ENCODE measurements around the gene RHAG.

RHAG gene

DNA sequence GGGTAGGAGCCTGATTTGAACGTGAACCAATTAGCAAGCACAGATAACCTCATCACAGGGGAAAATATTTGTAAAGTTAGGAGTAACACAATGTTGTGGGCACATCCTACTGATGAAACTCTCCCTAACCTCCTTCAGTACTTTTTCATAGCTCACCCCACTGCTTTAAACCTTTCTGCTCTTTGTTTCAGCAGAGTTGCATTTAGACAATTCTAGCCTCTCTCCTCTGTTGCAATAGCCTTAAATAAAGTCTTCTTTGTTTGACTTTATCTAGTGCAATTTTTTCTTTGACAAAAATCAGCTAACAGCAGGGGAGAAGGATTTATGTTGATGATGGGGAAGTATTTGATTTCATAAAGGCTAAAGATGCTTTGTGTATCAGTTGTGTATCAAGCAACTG lies 72.1 kb downstream of the RHAG start:
- DNase-seq (ENCODE audit: insufficient read length, low spot score) (no peak), FAIRE-seq (no peak)
- no peak for TF ChIP-seq POLR2A (IDR thresholded peaks at IDR 0.05; ENCODE audit: low read depth, low read length)

DNA sequence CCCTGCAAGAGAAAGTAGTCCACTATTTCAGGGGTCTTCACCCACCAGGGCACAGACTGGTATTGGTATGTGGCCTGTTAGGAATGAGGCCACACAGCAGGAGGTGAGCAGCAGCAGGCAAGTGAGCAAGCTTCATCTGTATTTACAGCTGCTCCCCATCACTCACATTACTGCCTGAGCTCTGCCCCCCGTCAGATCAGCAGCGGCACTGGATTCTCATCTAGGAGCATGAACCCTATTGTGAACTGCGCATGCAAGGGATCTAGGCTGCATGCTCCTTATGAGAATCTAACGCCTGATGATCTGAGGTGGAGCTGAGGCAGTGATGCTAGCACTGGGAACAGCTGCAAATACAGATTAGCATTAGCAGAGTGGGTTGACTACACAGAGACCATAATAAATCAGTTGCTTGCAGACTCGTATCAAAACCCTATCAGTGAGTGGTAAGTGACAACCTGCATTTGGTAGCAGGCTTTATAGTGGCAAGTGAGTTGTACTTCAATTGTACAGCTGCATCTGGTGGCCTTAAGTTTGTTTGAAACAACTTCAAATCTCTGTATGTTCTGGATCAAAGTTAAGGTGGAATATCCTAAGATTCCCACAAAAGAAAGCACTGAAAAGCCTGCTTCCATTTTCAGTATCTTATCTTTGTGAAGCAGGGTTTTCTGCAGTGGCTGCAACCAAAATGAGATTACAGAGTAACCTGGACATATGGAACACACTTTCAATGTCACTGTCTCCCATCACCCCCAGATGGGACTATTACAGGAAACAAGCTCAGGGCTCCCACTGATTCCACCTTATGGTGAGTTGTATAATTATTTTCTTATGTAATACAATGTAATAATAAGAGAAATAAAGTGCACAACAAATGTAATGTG lies 73.4 kb downstream of the RHAG start:
- FAIRE-seq, result no peak
- no peak for TF ChIP-seq POLR2A (IDR thresholded peaks at IDR 0.05; ENCODE audit: low read depth, low read length)
- DNase-seq (ENCODE audit: insufficient read length, low spot score), result no peak

DNA sequence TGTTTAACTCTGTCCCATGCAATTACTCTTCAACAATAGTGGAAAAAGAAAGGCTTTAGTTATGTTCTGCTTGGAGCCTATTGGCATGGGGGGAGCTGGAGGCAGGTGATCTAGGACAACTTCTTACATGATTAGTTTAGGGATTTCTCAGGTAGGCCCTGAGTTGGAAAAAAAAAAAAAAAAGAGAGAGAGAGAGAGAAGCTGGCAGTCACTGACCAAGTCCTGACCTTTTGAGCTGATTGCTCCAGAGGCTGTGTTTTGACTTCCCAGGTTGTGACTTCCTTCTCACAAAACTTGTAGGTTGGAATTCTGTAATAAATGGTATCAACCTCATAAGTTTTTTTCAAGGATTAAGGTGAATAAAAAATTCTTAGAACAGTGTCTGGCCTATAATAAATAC lies 78.4 kb downstream of the RHAG start:
- DNase-seq (ENCODE audit: insufficient read length, low spot score) (no peak), FAIRE-seq (no peak)
- TF ChIP-seq POLR2A (IDR thresholded peaks at IDR 0.05; ENCODE audit: low read depth, low read length), result no peak

DNA sequence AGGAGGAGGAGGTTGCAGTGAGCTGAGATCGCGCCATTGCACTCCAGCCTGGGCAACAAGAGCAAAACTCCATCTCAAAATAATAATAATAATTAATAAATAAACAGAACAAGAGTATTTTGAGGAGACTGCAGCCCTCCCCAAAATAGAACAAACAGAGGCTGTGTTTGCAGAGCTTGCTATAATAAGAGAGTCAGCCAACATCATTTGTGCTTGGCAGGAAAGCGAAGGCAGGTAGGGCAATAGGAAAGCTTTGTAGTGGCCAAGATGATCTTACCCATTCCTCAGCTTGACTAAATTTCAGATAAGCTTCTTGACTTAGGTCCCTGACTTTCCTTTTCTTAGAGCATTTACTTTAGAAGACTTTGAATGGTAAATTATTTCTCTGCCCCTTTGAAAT lies 79.5 kb downstream of the RHAG start:
- no peak for TF ChIP-seq POLR2A (IDR thresholded peaks at IDR 0.05; ENCODE audit: low read depth, low read length)
- no peak for FAIRE-seq
- DNase-seq (ENCODE audit: insufficient read length, low spot score), result no peak

DNA sequence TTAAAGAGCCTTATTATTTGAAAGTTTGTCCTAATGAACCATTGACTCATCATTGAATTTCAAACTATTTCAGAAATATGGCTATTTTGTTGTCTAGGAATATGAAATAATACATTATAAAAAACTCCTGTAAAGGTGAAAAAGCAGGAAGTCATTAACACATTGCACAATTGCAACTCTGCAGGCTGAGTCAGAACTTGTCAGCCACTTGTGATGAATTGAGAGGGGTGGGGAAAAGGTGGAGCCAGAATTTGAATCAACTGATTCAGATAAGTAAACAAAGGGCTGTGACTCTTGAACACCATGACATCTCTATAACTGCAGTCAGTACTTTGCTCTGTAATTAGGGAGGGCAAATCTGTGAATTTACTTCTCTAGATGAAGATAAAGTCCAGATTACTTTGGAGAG lies 80.2 kb downstream of the RHAG start:
- no peak for TF ChIP-seq POLR2A (IDR thresholded peaks at IDR 0.05; ENCODE audit: low read depth, low read length)
- DNase-seq (ENCODE audit: insufficient read length, low spot score) (peak; percentile 35), FAIRE-seq (peak; percentile 96)

DNA sequence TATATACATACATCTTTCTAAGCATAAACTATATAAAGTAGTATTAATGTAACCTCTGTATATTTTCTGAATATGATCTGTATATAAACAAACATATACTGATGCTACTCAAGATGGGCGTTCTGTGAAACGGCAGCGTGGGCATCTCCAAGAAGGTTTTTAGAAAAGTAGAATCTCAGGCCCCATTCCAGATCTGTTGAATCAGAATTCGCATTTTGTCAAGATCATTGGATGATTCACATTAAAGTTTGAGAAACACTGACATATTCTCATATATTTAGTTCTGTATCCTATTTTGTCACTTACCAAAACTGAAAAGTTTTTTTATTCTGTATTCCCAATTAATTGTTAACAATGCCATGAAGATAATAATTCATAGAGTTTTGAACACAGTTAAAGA lies 80.7 kb downstream of the RHAG start:
- no peak for TF ChIP-seq POLR2A (IDR thresholded peaks at IDR 0.05; ENCODE audit: low read depth, low read length)
- FAIRE-seq, result no peak
- DNase-seq (ENCODE audit: insufficient read length, low spot score), result no peak

Measured in H54 (cell line).